Thyroid gland (tissue), 4 donors: ENCODE results near the gene CLCNKA. TPM values are rescaled to one million over a fixed set of nuclear protein-coding genes. Genes with fewer than 3 reads are reported as not detected.
"Not testable (repeated sequence)": the region's sequence is repeated elsewhere in the genome, so short reads cannot be mapped to it uniquely, and the experiment has no call there.

Experiments used
- DNase-seq, 2 donors: peaks; one replicate each; pipeline ENCODE4 v3.0.0-alpha.2; 2019
- H3K27ac ChIP-seq, 3 donors: fragments of 200-600 bp; sonication (generic); 1 replicate in 2 of 3; 2 replicates in 1 of 3; pipeline ENCODE4 v1.5.1; 2016 to 2019; ENCODE audit warnings: mild to moderate bottlenecking in 1 of 3, moderate library complexity in 1 of 3
- H3K27me3 ChIP-seq: fragments of 200-600 bp; sonication (generic); one replicate; pipeline ENCODE4 v1.5.1; 2019
- H3K36me3 ChIP-seq, 2 donors: fragments of 200-600 bp; sonication (generic); one replicate each; pipeline ENCODE4 v1.5.1; 2016 to 2019
- H3K4me1 ChIP-seq, 2 donors: fragments of 200-600 bp; sonication (generic); one replicate each; pipeline ENCODE4 v1.5.1; 2017 to 2019
- H3K4me3 ChIP-seq, 3 donors: fragments of 200-600 bp; sonication (generic); replicated peaks in 1 of 3; 1 replicate in 2 of 3; 2 replicates in 1 of 3; pipeline ENCODE4 v1.5.1; 2016; ENCODE audit warnings: mild to moderate bottlenecking in 1 of 3
- H3K9me3 ChIP-seq: fragments of 200-600 bp; sonication (generic); one replicate; pipeline ENCODE4 v1.5.1; 2017
- POLR2A ChIP-seq, 2 donors: fragments of 450-650 bp; IDR thresholded peaks; one replicate each; pipeline ENCODE4 v1.6.1; 2017; ENCODE audit warnings: antibody characterized with exemption in 2 of 2, mild to moderate bottlenecking in 2 of 2, moderate library complexity in 1 of 2
- WGBS, 2 donors: methylation state at CpG; one replicate each; pipeline ENCODE4 v1.1.5; 2017; 5-methylcytosine and 5-hydroxymethylcytosine counted together
- intact Hi-C: fragments of 100-400 bp; cut with DNase I; formaldehyde crosslinking; loops from one replicate; pipeline ENCODE4 v1.15.1; 2023
- total RNA-seq, 4 donors: library from RNA; depleted of rRNA; stranded (reverse); fragments of >200 nt; gene quantifications; one replicate each; pipeline ENCODE4 v1.2.3, GENCODE V29; 2016
- TF ChIP-seq, protein P1 (sequence below), 6 experiments: fragments of 200-600 bp in 3 of 6; fragments of 450-650 bp in 3 of 6; sonication (generic) in 3 of 6; IDR thresholded peaks; one replicate each; pipeline ENCODE4 v1.5.1; 2016 to 2019; ENCODE audit warnings: antibody characterized with exemption in 6 of 6, mild to moderate bottlenecking in 2 of 6, inconsistent platforms in 1 of 6, moderate library complexity in 1 of 6

The CLCNKA gene
- total RNA-seq, 4 donors from 2014 or later = 3.9 to 27.1 (median 16.1) TPM

- WGBS, 2 donors = 72 to 74% methylated on average over 19 of the region's 19 CpGs
- no peaks in the 10 kb centered on the region for H3K27me3 ChIP-seq
- no peak for TF ChIP-seq POLR2A (IDR thresholded peaks at IDR 0.05)
- TF ChIP-seq, protein P1, sequence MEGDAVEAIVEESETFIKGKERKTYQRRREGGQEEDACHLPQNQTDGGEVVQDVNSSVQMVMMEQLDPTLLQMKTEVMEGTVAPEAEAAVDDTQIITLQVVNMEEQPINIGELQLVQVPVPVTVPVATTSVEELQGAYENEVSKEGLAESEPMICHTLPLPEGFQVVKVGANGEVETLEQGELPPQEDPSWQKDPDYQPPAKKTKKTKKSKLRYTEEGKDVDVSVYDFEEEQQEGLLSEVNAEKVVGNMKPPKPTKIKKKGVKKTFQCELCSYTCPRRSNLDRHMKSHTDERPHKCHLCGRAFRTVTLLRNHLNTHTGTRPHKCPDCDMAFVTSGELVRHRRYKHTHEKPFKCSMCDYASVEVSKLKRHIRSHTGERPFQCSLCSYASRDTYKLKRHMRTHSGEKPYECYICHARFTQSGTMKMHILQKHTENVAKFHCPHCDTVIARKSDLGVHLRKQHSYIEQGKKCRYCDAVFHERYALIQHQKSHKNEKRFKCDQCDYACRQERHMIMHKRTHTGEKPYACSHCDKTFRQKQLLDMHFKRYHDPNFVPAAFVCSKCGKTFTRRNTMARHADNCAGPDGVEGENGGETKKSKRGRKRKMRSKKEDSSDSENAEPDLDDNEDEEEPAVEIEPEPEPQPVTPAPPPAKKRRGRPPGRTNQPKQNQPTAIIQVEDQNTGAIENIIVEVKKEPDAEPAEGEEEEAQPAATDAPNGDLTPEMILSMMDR (IDR thresholded peaks at IDR 0.05) = no peak
- H3K4me1 ChIP-seq = peaks cover 8 to 13% of the 10 kb centered on the region in 2 donors
- no peak overlapping the region for H3K4me3 ChIP-seq
- H3K9me3 ChIP-seq = no peaks in the 10 kb centered on the region
- DNase-seq = no peak
- no peak overlapping the region for H3K27ac ChIP-seq
- intact Hi-C loops = no loop called here
- H3K36me3 ChIP-seq = no peaks in the 10 kb centered on the region
Measured at GRCh38 chr1:16028237-16029002, 6.6 kb downstream of the CLCNKA start.

- H3K4me3 ChIP-seq, H3K9me3 ChIP-seq, intact Hi-C loops, H3K27me3 ChIP-seq, H3K36me3 ChIP-seq, DNase-seq, H3K27ac ChIP-seq: not testable (repeated sequence)
- H3K4me1 ChIP-seq = peaks cover 8 to 13% of the 10 kb centered on the region in 2 donors
- 74 to 89% methylated on average over 8 to 9 of the region's 13 CpGs for WGBS, 2 donors
Measured at GRCh38 chr1:16029003-16029268, 7.1 kb downstream of the CLCNKA start.

GRCh38 chr1:16029288-16029687, 7.5 kb downstream of the CLCNKA start:
- Histone ChIP-seq H3K9me3 (no peaks in the 10 kb centered on the region), H3K4me3 (no peak overlapping the region), H3K27ac (no peak overlapping the region), H3K36me3 (no peaks in the 10 kb centered on the region), H3K27me3 (no peaks in the 10 kb centered on the region), H3K4me1 (peaks cover 8 to 13% of the 10 kb centered on the region in 2 donors)
- 90% methylated on average over 1 of the region's 1 CpG; no CpG with 5 or more reads in 1 of the 2 donors for WGBS, 2 donors
- DNase-seq = no peak
- intact Hi-C loops = no loop called here
- TF ChIP-seq POLR2A (IDR thresholded peaks at IDR 0.05) = no peak
- TF ChIP-seq, protein P1 (IDR thresholded peaks at IDR 0.05) = no peak

GRCh38 chr1:16031551-16031950, 9.7 kb downstream of the CLCNKA start:
- intact Hi-C loops = no loop called here

GRCh38 chr1:16032388-16033102, 10.7 kb downstream of the CLCNKA start:
- Histone ChIP-seq H3K4me1 (peaks cover 0 to 4% of the 10 kb centered on the region in 2 donors), H3K36me3 (no peaks in the 10 kb centered on the region), H3K9me3 (no peaks in the 10 kb centered on the region), H3K27ac (no peak overlapping the region), H3K4me3 (no peak overlapping the region), H3K27me3 (no peaks in the 10 kb centered on the region)
- TF ChIP-seq, protein P1 (IDR thresholded peaks at IDR 0.05) = peak; percentile 96 to 100 (median 98)
- no peak for TF ChIP-seq POLR2A (IDR thresholded peaks at IDR 0.05)
- peak; percentile 88 to 90 for DNase-seq
- intact Hi-C loops = no loop called here
- 45 to 58% methylated on average over 3 to 10 of the region's 18 CpGs for WGBS, 2 donors

More at GRCh38 chr1:16031551-16031950, 9.7 kb downstream of the CLCNKA start:
- no peak overlapping the region for H3K4me3 ChIP-seq
- DNase-seq = no peak
- H3K9me3 ChIP-seq = no peaks in the 10 kb centered on the region
- no peaks in the 10 kb centered on the region for H3K36me3 ChIP-seq
- H3K4me1 ChIP-seq = peaks cover 7 to 13% of the 10 kb centered on the region in 2 donors
- TF ChIP-seq, protein P1 (IDR thresholded peaks at IDR 0.05) = no peak
- TF ChIP-seq POLR2A (IDR thresholded peaks at IDR 0.05) = no peak
- 82 to 93% methylated on average over 6 to 8 of the region's 8 CpGs for WGBS, 2 donors
- H3K27ac ChIP-seq = no peak overlapping the region
- no peaks in the 10 kb centered on the region for H3K27me3 ChIP-seq
